NCI-H82 treated with DMSO at 0.1 percent for 48 hours (cell line): Measurements from ENCODE around the gene USP9X.
"Not testable (repeated sequence)": the region's sequence is repeated elsewhere in the genome, so short reads cannot be mapped to it uniquely, and the experiment has no call there.

ENCODE experiments used
- DNase-seq: peaks from one replicate; lab custom pipeline; 2025; ENCODE audit not compliant: unreplicated experiment; lab: John Stamatoyannopoulos, UW

Gene USP9X

DNA sequence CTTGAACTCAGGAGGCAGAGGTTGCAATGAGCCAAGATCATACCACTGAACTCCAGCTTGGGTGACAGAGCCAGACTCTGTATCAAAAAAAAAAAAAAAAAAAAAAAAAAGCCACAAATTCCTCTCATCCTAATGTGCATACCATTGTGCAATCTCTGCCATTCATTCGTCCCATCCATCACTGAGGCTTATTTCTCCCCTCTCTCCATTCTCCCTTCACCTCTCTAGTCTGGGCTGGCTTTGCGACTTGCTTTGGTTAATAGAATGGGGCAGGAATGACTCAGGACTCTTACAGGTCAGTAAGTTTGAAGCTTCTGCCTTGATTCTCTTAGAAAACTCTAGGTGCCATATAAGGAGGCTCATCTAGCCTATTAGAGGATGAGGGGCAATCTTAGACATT, 188.4 kb downstream of the USP9X start:
- no peak for DNase-seq

DNA sequence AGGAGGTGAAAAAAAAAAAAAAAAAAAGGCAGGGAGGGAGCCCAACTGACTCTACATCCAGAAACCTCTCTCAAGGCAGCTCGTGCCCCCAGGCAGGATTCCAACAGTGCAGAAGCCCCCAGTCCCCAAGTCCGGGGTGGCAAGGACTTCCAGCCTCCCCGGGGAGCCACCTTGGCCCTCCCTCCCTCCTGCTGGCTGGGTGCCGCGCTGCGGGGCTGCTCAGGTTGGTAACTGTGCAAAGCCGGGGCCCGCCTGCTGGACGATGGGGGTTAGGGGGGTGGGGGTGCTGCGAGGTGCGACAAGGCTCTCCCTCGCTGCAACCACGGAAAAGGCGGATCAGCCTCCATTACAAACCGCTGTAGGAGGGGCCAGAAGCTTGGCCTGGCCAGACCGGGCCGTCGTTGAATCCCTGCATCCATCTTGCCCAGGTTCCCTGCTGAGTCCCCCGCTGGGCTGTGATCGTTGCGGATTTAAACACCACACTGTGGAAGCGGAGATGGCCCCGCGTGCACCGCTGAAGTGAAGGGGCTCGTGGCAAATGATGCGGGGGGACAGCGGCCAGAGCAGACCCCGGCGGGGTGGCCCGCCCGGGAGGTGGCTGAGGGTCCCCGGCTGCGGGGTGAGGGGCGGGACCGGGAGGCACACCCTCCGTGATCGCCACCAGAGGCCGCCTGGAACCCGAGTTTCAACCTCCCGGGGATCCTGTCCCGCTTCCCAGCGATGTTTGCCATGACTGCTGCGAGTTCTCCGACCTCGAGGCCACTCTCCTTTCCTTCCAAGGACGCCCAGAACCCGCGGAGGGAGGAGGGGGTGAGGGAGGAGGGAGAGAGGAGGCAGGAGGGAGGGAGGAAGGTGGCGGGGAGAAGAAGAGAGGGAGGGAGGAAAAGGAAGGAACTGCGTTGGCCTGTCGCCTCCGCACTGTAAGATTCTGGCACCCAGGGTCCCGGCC, 190.7 kb downstream of the USP9X start:
- no peak for DNase-seq

DNA sequence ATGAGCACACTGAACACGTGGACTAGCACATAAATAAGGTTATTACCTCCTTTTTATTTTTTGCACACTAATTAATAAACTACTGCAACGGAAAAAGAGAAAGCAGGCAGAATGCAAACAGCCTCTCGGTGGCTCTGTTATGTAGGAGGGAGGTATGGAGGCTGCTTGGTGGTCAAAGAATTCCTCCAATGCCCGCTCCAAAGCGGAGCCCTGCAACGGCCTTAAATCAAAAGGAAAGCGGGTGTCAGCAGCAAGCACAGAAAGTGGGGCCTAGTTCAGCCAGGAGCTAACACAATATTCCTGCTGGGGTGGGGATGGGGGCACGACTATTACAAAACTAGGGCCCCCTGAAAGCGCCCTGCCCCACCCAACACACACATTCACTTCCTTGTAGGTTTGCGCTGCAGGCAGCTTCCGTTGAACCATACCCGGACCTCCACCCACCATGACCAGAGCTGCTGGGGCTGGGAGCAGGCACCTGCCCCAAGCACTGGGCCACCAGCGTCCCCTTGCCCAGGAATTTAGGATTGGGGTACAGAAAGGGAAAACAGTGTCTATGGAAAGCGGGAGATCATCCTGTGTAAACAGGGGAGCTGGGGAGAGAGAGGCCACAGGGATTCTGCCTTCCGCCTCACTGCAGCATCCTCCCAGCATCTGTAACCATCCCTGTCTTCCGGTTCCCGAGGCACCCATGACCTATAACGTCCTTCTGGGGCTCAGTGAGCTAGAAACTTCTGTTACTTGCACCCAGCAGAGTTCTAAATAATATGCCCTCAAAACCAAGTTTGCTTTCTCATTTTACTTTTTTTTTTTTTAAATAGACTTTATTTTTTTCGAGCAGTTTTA, 191.6 kb downstream of the USP9X start:
- DNase-seq = no peak

DNA sequence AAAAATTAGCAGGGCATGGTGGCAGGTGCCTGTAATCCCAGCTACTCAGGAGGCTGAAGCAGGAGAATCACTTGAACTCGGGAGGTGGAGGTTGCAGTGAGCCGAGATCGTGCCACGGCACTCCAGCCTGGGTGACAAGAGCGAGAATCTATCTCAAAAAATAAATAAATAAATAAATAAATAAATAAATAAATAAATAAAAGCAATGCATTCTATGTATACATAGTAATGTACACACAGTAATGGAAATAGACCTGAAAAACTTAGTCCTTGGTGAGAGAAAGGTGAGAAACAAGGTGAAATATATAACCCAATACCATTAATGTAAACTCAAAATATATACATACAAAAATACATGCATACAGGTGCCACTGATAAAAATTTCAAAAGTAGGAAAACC, 197.1 kb downstream of the USP9X start:
- DNase-seq = not testable (repeated sequence)

DNA sequence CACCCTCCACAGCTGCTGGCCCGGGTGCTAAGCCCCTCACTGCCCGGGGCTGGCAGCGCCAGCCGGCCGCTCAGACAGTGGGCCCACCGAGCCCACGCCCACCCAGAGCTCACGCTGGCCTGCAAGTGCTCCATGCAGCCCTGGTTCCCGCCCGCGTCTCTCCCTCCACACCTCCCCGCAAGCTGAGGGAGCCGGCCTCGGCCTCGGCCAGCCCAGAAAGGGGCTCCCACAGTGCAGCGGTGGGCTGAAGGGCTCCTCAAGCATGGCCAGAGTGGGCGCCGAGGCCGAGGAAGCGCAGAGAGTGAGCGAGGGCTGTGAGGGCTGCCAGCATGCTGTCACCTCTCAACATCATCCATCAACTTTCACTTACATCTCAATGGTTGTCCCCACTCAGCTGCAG, 200.7 kb downstream of the USP9X start:
- not testable (repeated sequence) for DNase-seq
